HG02642 (cell line): ENCODE data around the gene CKMT2.
A peak's percentile ranks its signal among the peaks of the same experiment; 100 is the strongest.

ENCODE experiments used
- ATAC-seq: cut with Tn5 transposase; IDR thresholded peaks from one replicate; pipeline ENCODE4 v1.9.1; 2021; ENCODE audit warnings: mild to moderate bottlenecking; ENCODE audit not compliant: unreplicated experiment, poor library complexity

Gene CKMT2

GRCh38 chr5:81297531-81297930, 64.4 kb downstream of the CKMT2 start:
- no peak for ATAC-seq

DNA sequence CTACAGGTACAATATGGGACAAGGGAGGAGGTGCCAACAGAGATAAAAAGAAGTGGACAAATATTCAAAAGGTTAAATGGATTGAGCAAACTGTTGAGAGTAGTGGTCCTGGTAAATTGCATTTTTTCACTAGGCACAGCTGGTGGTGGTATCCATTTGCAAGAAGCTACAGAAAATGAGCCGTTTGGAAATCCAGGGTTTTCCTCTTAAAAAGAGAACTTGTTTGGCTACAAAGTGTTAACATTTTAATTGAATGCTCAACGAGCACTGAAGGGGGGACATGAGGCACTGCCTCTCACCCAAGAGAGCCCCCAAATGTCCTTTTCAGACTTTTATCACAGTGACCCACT, 67.8 kb downstream of the CKMT2 start:
- no peak for ATAC-seq

DNA sequence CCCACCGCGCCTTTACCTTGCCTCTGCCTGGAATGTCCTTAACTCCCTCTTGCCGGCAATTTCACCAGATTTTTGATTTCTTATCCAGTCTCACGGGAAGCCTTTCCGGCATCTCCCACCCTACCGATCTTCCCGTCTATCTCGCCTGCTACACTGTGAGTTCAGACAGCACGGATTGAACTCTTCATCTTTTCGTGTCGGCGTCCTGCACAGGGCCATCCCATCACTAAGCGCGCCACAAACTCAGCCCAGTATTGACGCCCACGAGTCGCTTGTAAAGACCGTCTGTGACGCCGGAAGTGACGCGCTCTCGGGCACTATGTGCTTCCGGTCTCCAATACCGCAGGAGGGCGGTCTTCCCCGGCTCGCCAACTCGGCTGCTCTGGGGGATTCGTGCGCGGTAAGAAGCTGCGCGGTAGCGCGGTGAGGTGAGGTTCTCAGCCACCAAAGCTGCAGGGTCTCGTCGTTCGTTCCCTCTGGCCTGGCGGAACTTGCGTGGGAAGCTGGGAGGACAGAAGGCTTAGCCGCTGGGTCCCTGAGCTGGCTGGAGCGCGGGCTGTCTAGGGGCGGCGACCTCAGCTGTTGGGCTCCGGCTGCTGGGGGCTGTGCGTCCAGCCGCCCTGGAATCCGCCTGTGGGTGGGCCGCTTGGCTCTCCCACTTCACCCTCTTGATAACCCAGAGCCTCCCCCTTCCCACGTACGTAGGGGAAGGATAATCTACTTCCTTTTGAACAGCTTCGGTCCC, 68.3 kb downstream of the CKMT2 start, which contains the start of gene ZCCHC9:
Gene ZCCHC9, plus strand, starts transcription at position 317 of the 745 bp plus-strand sequence. CDS start 3,171 bp downstream, outside the sequence.
- peak; percentile 97 for ATAC-seq

- ATAC-seq: no peak
Observed at GRCh38 chr5:81302596-81302995, 69.5 kb downstream of the CKMT2 start.

DNA sequence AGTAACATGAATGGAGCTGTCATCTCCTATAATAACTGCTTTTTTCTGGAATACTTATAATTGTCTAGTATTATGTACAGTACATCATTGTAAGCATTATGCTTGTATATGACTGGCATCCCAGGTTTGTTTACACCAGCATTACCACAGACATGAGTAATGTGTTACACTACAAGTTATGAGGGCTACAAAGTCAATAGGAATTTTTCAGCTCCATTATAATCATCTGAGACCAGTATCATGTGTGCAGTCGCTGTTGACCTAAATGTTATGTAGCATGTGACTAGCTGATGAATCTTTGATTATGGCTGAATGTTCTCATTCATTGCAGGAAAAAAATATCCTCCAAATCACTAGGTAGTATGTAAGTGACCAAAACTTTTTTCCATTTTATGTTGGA, 70.4 kb downstream of the CKMT2 start:
- no peak for ATAC-seq

DNA sequence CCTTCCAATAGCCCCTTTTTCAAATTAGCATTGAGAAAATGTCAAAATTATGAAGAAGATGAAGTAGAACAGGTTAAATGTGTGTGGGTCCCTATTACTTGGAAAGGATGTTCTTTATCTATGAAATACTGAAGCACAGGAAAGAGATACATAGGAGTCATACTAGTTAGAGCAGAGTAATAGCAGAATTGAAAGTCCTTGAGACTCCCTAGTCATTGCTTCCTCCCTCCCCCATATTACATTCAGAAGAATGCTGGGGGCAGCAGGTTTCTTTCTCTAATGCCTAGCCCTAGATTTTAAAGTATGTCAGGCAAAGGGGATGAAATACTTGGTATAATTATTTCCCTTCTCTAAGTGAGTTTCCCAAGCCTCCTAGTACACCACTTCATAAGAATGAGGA, 72.7 kb downstream of the CKMT2 start:
- no peak for ATAC-seq

DNA sequence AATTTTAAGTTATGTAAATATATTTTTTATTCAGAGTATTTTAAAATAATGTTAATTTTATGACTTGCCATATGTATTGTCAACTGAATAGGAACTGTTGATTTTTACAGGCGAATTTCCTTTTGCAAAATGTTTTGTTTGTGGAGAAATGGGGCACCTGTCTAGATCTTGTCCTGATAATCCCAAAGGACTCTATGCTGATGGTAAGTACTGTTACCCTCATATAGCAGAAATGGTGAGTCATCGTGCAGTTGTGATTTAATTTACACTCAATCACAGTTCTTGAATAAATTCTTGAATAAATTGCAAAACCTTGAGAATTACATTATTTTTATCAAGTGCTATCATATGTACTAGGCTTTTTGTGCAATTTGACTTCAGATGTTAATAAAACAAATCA, 75.7 kb downstream of the CKMT2 start:
- ATAC-seq: no peak

DNA sequence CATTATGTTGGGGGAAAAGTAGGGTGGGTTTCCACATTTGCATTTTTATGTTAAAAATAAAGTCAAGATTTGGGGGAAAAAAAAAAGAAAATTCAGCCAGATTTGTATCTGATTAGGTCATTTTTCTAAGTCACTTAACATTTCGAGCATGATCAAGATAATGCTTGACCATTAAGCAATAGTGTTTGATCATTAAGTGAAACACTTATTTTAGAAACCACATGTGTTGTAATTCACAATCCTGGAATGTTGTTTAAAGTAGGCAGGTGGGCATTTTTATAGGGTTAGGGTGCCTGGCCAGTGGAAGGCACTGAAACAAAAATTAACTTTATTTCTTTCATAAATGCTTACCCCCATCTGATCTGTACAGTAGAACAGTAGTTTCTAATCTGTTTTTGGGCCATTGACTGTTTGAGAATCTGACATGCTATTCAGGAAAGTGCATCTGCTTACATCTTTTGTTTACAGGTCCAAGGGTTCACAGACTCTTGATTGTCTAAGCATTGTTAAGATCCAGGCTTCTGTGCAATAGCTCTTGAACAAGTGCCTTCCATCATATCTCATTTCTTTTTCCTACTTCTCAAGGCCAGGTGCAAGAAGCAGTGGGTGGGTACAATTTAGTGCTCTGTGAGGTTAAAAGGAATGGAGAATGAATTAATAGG, 77.4 kb downstream of the CKMT2 start:
- no peak for ATAC-seq

- no peak for ATAC-seq
Observed at GRCh38 chr5:81313278-81313677, 80.2 kb downstream of the CKMT2 start.

GRCh38 chr5:81313686-81314085, 80.6 kb downstream of the CKMT2 start:
- no peak for ATAC-seq

GRCh38 chr5:81314581-81314980, 81.5 kb downstream of the CKMT2 start:
- ATAC-seq: no peak

DNA sequence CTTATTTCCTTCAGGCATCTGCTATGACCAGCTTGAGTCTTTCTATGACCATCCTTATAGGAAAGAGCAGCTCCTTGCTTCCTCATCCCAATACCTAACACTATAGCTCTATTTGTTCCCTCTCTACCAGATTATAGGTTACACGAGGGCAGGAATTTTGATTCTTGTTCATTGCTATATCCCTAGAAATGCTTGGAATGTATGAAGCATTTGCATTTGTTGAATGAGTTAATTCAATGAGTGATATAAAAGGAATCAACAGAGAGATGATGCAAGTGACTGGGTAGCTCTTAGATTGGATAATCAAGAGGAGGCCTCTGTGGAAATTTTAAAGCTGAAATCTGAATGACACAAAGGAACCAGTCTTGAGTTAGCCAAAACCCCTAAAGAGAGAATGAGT, 82.2 kb downstream of the CKMT2 start:
- no peak for ATAC-seq

DNA sequence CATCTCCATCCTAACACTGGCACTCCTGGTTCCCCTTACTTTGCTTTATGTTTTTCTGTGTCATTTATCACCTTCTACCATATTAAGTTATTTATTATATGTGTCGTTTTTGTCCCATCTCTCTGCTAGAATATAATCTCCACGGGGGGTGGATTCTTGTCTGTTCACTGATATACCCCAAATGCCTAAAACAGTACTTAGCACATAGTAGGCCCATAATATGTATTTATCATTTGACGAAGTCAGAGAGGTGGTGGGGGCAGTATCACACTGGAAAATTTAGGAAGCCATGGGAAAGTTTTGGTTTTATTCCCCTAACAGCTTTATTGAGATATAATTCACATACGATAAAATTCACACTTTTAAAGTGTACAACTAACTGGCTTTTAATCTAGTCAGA, 82.7 kb downstream of the CKMT2 start:
- no peak for ATAC-seq
